H1 (cell line): Measurements from ENCODE around the gene QRICH2.

Source experiments
- BRCA1 ChIP-seq: IDR thresholded peaks from 2 replicates; pipeline ENCODE4 v1.6.1; 2012; ENCODE audit warnings: low read depth, low read length, improper control_type of control experiment
- CTCF ChIP-seq, 3 experiments: IDR thresholded peaks; 1 replicate in 2 of 3; 2 replicates in 1 of 3; pipeline versions ENCODE4 v1.5.1 to v1.6.1; 2011; ENCODE audit warnings: low read length in 3 of 3, mild to moderate bottlenecking in 3 of 3, inconsistent platforms in 2 of 3, low read depth in 1 of 3, moderate library complexity in 1 of 3; ENCODE audit not compliant: insufficient read depth in 1 of 3; ENCODE audit errors: control extremely low read depth in 1 of 3
- EP300 ChIP-seq, 2 experiments: IDR thresholded peaks; 1 replicate in 1 of 2; 2 replicates in 1 of 2; pipeline ENCODE4 v1.6.1; 2011 to 2012; ENCODE audit warnings: low read depth in 2 of 2, low read length in 2 of 2, mild to moderate bottlenecking in 2 of 2, borderline replicate concordance in 1 of 2, inconsistent platforms in 1 of 2, moderate library complexity in 1 of 2
- GTF2F1 ChIP-seq: IDR thresholded peaks from 2 replicates; pipeline ENCODE4 v1.6.1; 2012; ENCODE audit warnings: low read depth, low read length, improper control_type of control experiment, borderline replicate concordance
- JUN ChIP-seq: IDR thresholded peaks from 2 replicates; pipeline ENCODE4 v1.6.1; 2011; ENCODE audit warnings: low read depth, mild to moderate bottlenecking, improper control_type of control experiment, low read length
- JUND ChIP-seq: IDR thresholded peaks from 2 replicates; pipeline ENCODE4 v1.6.1; 2011; ENCODE audit warnings: mild to moderate bottlenecking, improper control_type of control experiment, low read length
- KDM4A ChIP-seq: IDR thresholded peaks from one replicate; pipeline ENCODE4 v1.7.1; 2012; ENCODE audit warnings: low read depth, mild to moderate bottlenecking, moderate library complexity, low read length, inconsistent platforms; ENCODE audit not compliant: severe bottlenecking
- KDM5A ChIP-seq: fragments of 200-600 bp; IDR thresholded peaks from 2 replicates; pipeline ENCODE4 v1.7.1; 2012; ENCODE audit warnings: mild to moderate bottlenecking, low read length, inconsistent platforms, mixed read lengths
- MAX ChIP-seq: IDR thresholded peaks from 2 replicates; pipeline ENCODE4 v1.6.1; 2012; ENCODE audit warnings: inconsistent platforms
- POLR2A ChIP-seq, 2 experiments: IDR thresholded peaks; 1 replicate in 1 of 2; 2 replicates in 1 of 2; pipeline ENCODE4 v1.6.1; 2011; ENCODE audit warnings: low read depth in 2 of 2, low read length in 2 of 2, mild to moderate bottlenecking in 2 of 2; ENCODE audit errors: control extremely low read depth in 1 of 2
- POLR2AphosphoS5 ChIP-seq: IDR thresholded peaks from 2 replicates; pipeline ENCODE4 v1.6.1; 2011; ENCODE audit warnings: low read depth, low read length
- TAF1 ChIP-seq: IDR thresholded peaks from 2 replicates; pipeline ENCODE4 v1.6.1; 2011; ENCODE audit warnings: mild to moderate bottlenecking, low read depth, low read length
- YY1 ChIP-seq: IDR thresholded peaks from 2 replicates; pipeline ENCODE4 v1.6.1; 2011; ENCODE audit warnings: low read depth, mild to moderate bottlenecking, low read length

- TF ChIP-seq KDM5A = no peak
- TF ChIP-seq YY1 = no peak
- no peak for TF ChIP-seq JUN
- TF ChIP-seq CTCF (IDR thresholded peaks at IDR 0.05; ENCODE audit: control extremely low read depth in 1 of 3, insufficient read depth in 1 of 3, low read depth in 1 of 3, low read length in 3 of 3) = no peak
- no peak for TF ChIP-seq TAF1
- no peak for TF ChIP-seq KDM4A
- TF ChIP-seq EP300 (IDR thresholded peaks at IDR 0.05; ENCODE audit: borderline replicate concordance in 1 of 2, low read depth in 2 of 2, low read length in 2 of 2) = no peak
- no peak for TF ChIP-seq BRCA1
- TF ChIP-seq JUND = no peak
- no peak for TF ChIP-seq MAX
- TF ChIP-seq POLR2AphosphoS5 = no peak
- TF ChIP-seq GTF2F1 = no peak
- TF ChIP-seq POLR2A (IDR thresholded peaks at IDR 0.05; ENCODE audit: control extremely low read depth in 1 of 2, low read depth in 2 of 2, low read length in 2 of 2) = no peak
These were observed 25.8 kb upstream of the QRICH2 start for GRCh38 chr17:76333673-76334505.
